BLaER1 treated with 17β-estradiol and CSF1 and Interleukin-3, amounts not matched to agents 10 nM and 100 nM (cell line): ENCODE results near the gene PLXNB2.

Experiments
- H3K27ac ChIP-seq, 11 experiments: shearing (Covaris generic); formaldehyde crosslinking; 2 replicates each; pipeline ENCODE4 v1.8.1; 2022
- H3K27me3 ChIP-seq, 11 experiments: shearing (Covaris generic); formaldehyde crosslinking; 2 replicates each; pipeline ENCODE4 v1.8.1; 2022
- H3K36me3 ChIP-seq, 11 experiments: shearing (Covaris generic); formaldehyde crosslinking; 2 replicates each; pipeline ENCODE4 v1.8.1; 2022
- H3K4me1 ChIP-seq, 10 experiments: shearing (Covaris generic); formaldehyde crosslinking; 2 replicates each; pipeline ENCODE4 v1.8.1; 2022
- H3K4me2 ChIP-seq, 11 experiments: shearing (Covaris generic); formaldehyde crosslinking; 2 replicates each; pipeline ENCODE4 v1.8.1; 2022
- H3K4me3 ChIP-seq, 10 experiments: shearing (Covaris generic); formaldehyde crosslinking; 2 replicates each; pipeline ENCODE4 v1.8.1; 2022
- H3K9ac ChIP-seq, 11 experiments: shearing (Covaris generic); formaldehyde crosslinking; 2 replicates each; pipeline ENCODE4 v1.8.1; 2022
- H3K9me3 ChIP-seq, 11 experiments: shearing (Covaris generic); formaldehyde crosslinking; replicated peaks in 1 of 11; 2 replicates each; pipeline ENCODE4 v1.8.1; 2022
- H4K20me1 ChIP-seq, 11 experiments: shearing (Covaris generic); formaldehyde crosslinking; 2 replicates each; pipeline ENCODE4 v1.8.1; 2022
- Cebpa-rat ChIP-seq, 11 experiments: shearing (Covaris generic); IDR thresholded peaks; 2 replicates each; pipeline ENCODE4 v1.8.1; 2022

Gene PLXNB2

DNA sequence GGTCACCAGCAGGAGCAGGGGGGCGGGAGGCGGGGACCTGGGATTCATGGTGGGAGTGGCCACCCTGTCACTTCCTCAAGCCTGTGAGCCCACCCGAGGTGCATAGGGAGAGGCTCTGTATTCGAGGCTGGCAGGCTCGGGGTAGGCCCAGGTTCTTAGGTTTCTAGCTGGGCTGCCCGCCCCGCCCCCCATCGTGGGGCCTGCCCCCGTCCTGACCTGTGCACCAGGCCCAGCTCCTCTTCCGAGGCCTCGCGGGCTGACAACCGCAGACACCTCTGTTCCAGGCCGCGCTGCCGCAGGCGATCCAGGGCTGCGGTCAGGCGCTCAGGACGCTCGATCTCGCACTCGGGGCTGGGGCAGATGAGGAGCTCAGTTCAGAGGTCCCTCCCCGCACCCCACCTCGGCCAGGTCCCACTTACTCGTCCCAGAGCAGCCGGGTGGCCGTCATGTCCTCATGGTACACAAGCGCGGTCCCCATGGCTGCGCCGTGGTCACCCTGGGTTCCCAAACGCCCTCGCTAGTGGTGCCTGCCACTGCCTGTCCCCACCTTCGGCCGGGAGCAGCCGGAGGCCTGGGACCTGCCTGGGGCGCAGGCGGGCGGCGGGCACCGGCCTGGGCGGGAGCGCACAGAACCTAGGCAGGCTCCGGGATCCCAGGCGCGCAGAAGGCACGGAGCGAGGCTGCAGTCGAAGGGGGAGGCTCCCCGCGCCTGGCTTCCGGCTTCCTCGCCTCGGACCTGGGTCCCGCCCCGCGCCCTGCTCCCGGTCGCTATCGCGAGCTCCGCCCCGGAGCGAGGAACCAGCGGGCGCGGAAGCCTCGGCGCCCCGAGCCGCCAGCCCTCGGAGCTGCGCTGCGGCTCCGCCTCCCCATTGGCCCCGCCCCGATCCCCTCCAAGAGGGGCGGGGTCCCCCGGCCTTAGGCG is 56.6 kb downstream of the PLXNB2 start, which contains the start of gene HDAC10:
TSS of gene HDAC10 (minus strand) at position 711 of the 922 bp plus-strand sequence. CDS start at position 478, 233 bp downstream.
- Histone ChIP-seq H4K20me1 (peaks cover 5 to 91% (median 57%) of the 10 kb centered on the region in 11 experiments; a peak in 20 of 22 replicates), H3K9ac (peak within 1 kb of the TSS; percentile 82 to 90 (median 88)), H3K4me1 (peaks cover 43 to 64% (median 50%) of the 10 kb centered on the region in 10 experiments), H3K27ac (peak within 1 kb of the TSS; percentile 60 to 87 (median 81); a peak in 21 of 22 replicates), H3K4me2 (peak within 1 kb of the TSS; percentile 96 to 100 (median 98)), H3K9me3 (no peaks in the 10 kb centered on the region), H3K36me3 (peaks cover 14 to 72% (median 44%) of the 10 kb centered on the region in 11 experiments; a peak in 21 of 22 replicates), H3K4me3 (peak within 1 kb of the TSS; percentile 72 to 88 (median 82)), H3K27me3 (no peaks in the 10 kb centered on the region)
- no peak for TF ChIP-seq Cebpa-rat (IDR thresholded peaks at IDR 0.05)

DNA sequence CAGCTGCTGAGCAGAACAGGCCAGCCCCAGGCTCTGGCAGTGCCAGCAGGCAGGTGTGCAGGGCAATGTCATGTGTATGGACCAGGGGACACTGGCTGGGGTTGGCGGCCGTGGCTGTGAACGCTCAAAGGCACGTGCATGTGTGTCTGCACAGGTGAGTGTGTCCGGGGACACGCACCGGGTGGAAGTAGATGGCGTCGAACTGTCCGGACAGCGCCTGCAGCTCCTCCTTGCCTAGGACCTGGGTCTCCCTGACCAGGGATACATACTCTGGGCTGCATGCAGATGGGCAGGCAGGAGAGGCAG is 57.2 kb downstream of the PLXNB2 start:
- TF ChIP-seq Cebpa-rat (IDR thresholded peaks at IDR 0.05): no peak
- peaks cover 17 to 71% (median 44%) of the 10 kb centered on the region in 11 experiments; a peak in 21 of 22 replicates for H3K36me3 ChIP-seq
- H3K4me2 ChIP-seq: peak overlapping the region; percentile 96 to 100 (median 98)
- peaks cover 47 to 68% (median 55%) of the 10 kb centered on the region in 10 experiments for H3K4me1 ChIP-seq
- no peaks in the 10 kb centered on the region for H3K27me3 ChIP-seq
- peak overlapping the region; percentile 72 to 88 (median 82) for H3K4me3 ChIP-seq
- no peaks in the 10 kb centered on the region for H3K9me3 ChIP-seq
- peak overlapping the region in 10 of 11 experiments; percentile 60 to 87 (median 82); a peak in 16 of 22 replicates for H3K27ac ChIP-seq
- H4K20me1 ChIP-seq: peaks cover 5 to 89% (median 59%) of the 10 kb centered on the region in 11 experiments; a peak in 20 of 22 replicates
- H3K9ac ChIP-seq: peak overlapping the region; percentile 82 to 90 (median 88)

- peak overlapping the region in 3 of 11 experiments; percentile 84 to 87 (median 86); a peak in 6 of 22 replicates for H3K27ac ChIP-seq
- peaks cover 5 to 83% (median 59%) of the 10 kb centered on the region in 11 experiments; a peak in 20 of 22 replicates for H4K20me1 ChIP-seq
- no peak for TF ChIP-seq Cebpa-rat (IDR thresholded peaks at IDR 0.05)
- H3K9ac ChIP-seq: peak overlapping the region; percentile 82 to 90 (median 88)
- H3K4me1 ChIP-seq: peaks cover 47 to 68% (median 55%) of the 10 kb centered on the region in 10 experiments
- H3K36me3 ChIP-seq: peaks cover 17 to 65% (median 39%) of the 10 kb centered on the region in 11 experiments; a peak in 21 of 22 replicates
- peak overlapping the region; percentile 72 to 88 (median 82) for H3K4me3 ChIP-seq
- no peaks in the 10 kb centered on the region for H3K27me3 ChIP-seq
- peak overlapping the region; percentile 96 to 100 (median 98) for H3K4me2 ChIP-seq
- no peaks in the 10 kb centered on the region for H3K9me3 ChIP-seq
Measured at GRCh38 chr22:50249341-50250248, 57.9 kb downstream of the PLXNB2 start.

GRCh38 chr22:50248196-50249081 is 59.0 kb downstream of the PLXNB2 start:
- peaks cover 17 to 54% (median 32%) of the 10 kb centered on the region in 11 experiments; a peak in 21 of 22 replicates for H3K36me3 ChIP-seq
- H3K9me3 ChIP-seq: no peaks in the 10 kb centered on the region
- H3K4me1 ChIP-seq: peaks cover 50 to 74% (median 62%) of the 10 kb centered on the region in 10 experiments
- peaks cover 5 to 79% (median 63%) of the 10 kb centered on the region in 11 experiments; a peak in 20 of 22 replicates for H4K20me1 ChIP-seq
- peak overlapping the region in 9 of 11 experiments; percentile 2 to 56 (median 31); a peak in 10 of 22 replicates for H3K9ac ChIP-seq
- H3K4me3 ChIP-seq: no peak overlapping the region
- TF ChIP-seq Cebpa-rat (IDR thresholded peaks at IDR 0.05): no peak
- H3K27ac ChIP-seq: peak overlapping the region in 2 of 11 experiments; percentile 38 to 40; a peak in 2 of 22 replicates
- no peaks in the 10 kb centered on the region for H3K27me3 ChIP-seq
- peak overlapping the region; percentile 10 to 67 (median 44); a peak in 19 of 22 replicates for H3K4me2 ChIP-seq

DNA sequence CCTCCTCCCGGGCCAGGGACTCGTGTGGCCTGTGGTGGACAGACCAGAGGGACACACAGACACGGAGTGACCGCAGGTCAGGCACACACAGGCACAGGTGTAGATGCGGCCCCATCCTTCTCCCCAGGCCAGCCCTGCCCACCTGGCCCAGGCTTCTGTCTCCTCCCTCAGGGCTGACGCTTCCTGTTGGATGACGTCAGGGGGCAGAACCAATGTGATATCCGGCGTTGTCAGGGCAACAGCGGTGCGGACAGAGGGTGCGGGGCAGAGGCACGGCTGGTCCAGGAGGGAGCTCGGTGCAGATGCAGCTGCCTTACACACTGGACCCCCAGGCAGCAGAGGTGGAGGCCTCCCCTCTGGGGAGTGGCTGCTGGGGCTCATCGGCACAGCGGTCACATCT is 59.7 kb downstream of the PLXNB2 start:
- Histone ChIP-seq H3K27me3 (no peaks in the 10 kb centered on the region), H3K9me3 (no peaks in the 10 kb centered on the region), H3K36me3 (peaks cover 12 to 48% (median 28%) of the 10 kb centered on the region in 11 experiments; a peak in 21 of 22 replicates), H4K20me1 (peaks cover 5 to 82% (median 66%) of the 10 kb centered on the region in 11 experiments; a peak in 20 of 22 replicates), H3K4me1 (peaks cover 57 to 77% (median 69%) of the 10 kb centered on the region in 10 experiments), H3K4me3 (no peak overlapping the region), H3K4me2 (peak overlapping the region; percentile 10 to 67 (median 44); a peak in 20 of 22 replicates), H3K9ac (peak overlapping the region in 10 of 11 experiments; percentile 2 to 51 (median 31); a peak in 12 of 22 replicates), H3K27ac (peak overlapping the region in 3 of 11 experiments; percentile 20 to 40 (median 38); a peak in 3 of 22 replicates)
- TF ChIP-seq Cebpa-rat (IDR thresholded peaks at IDR 0.05): no peak

DNA sequence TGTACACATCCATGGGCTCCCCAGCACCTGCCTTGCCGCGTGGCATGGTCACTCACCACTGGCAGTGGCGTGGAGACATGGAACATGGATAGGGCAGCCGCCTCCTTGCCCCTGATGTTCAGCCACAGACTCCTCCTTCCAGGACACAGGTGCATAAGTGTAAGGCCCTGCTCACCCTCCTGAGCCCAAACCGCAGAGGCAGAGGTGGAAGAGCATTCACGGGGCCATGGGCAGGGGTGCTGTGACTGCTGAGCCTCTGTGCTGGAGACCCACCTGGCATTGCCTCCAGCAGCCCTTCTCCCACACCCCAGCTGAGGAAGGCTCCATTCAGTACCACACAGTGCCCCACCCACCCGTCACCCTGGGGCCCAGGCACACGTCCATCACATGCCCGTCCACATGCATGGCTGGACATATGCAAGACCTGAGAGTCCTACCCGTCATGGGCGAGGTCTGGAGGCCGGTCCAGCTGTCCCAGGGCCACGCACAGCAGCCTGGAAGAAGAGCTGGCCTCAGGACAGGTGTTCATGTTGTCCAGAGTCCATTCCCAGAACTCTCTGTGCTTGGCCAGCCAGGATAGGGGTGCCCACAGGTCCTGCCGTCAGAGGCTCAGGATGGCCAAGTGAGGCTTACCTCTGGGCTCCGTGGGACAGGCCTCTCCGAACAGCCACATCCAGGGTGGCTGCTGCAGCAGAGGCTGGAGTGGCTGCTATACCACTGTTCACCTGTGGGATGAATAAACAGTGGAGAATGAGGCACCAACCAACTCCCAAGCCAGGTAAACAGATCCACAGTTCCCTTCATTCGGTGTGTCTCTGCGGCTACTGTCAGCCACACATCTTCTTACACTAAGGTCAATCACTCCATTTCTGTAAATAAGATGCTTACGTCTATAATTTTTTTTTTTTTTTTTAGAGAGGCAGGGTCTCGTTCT is 60.9 kb downstream of the PLXNB2 start:
- TF ChIP-seq Cebpa-rat (IDR thresholded peaks at IDR 0.05): no peak
- H3K4me1 ChIP-seq: peaks cover 64 to 79% (median 72%) of the 10 kb centered on the region in 10 experiments
- H3K4me3 ChIP-seq: peak overlapping the region; percentile 79 to 95 (median 90); a peak in 18 of 20 replicates
- peak overlapping the region in 2 of 11 experiments; percentile 82 to 95; a peak in 1 of 22 replicates for H3K27ac ChIP-seq
- H4K20me1 ChIP-seq: peaks cover 5 to 82% (median 66%) of the 10 kb centered on the region in 11 experiments; a peak in 19 of 22 replicates
- peak overlapping the region; percentile 91 to 100 (median 98) for H3K4me2 ChIP-seq
- H3K9ac ChIP-seq: peak overlapping the region; percentile 83 to 95 (median 89); a peak in 21 of 22 replicates
- no peaks in the 10 kb centered on the region for H3K27me3 ChIP-seq
- H3K36me3 ChIP-seq: peaks cover 10 to 46% (median 25%) of the 10 kb centered on the region in 11 experiments; a peak in 21 of 22 replicates
- no peaks in the 10 kb centered on the region for H3K9me3 ChIP-seq
